T-cell (primary cell): ENCODE results near the gene NECTIN1. TPM values are rescaled to one million over a fixed set of nuclear protein-coding genes. Genes with fewer than 3 reads are reported as not detected.

Experiments
- ATAC-seq, 4 experiments: fragments of 200-7000 bp in 3 of 4; fragments of 150-1000 bp in 1 of 4; cut with Tn5 transposase; replicated peaks in 1 of 4; 1 replicate in 3 of 4; 2 replicates in 1 of 4; pipeline ENCODE4 v1.10.0; 2021; ENCODE audit warnings: moderate library complexity in 3 of 4, mild to moderate bottlenecking in 2 of 4, moderate number of reproducible peaks in 1 of 4
- CTCF ChIA-PET, 2 donors: fragments of 300-600 bp; sonication (Branson Sonifier 250); formaldehyde crosslinking; loops; one replicate each; lab custom pipeline; 2022; ENCODE audit warnings: antibody characterized with exemption in 2 of 2; lab: Charles Lee
- POLR2A ChIA-PET, 2 donors: fragments of 300-600 bp; sonication (Branson Sonifier 250); formaldehyde crosslinking; loops; one replicate each; lab custom pipeline; 2022; ENCODE audit warnings: antibody characterized with exemption in 2 of 2; lab: Charles Lee
- DNase-seq, 35 experiments: peaks; one replicate each; pipeline versions ENCODE4 v3.0.0 to v3.0.0-alpha.2; 2013 to 2023
- H3K27ac ChIP-seq: one replicate; pipeline ENCODE4 v1.5.1; 2013; ENCODE audit warnings: low read length
- H3K27me3 ChIP-seq, 2 experiments: replicated peaks in 1 of 2; 1 replicate in 1 of 2; 2 replicates in 1 of 2; pipeline versions ENCODE4 v1.6.1 to v1.7.0; 2013; ENCODE audit warnings: low read length in 1 of 2, mixed read lengths in 1 of 2; ENCODE audit not compliant: control insufficient read depth in 2 of 2, insufficient read depth in 2 of 2; ENCODE audit errors: extremely low read depth in 1 of 2
- H3K36me3 ChIP-seq, 2 donors: 1 replicate in 1 of 2; 2 replicates in 1 of 2; pipeline versions ENCODE4 v1.6.1 to v1.7.0; 2013; ENCODE audit warnings: low read length in 1 of 2; ENCODE audit not compliant: control insufficient read depth in 2 of 2, insufficient read depth in 1 of 2; ENCODE audit errors: extremely low read depth in 1 of 2
- H3K4me1 ChIP-seq, 2 experiments: 1 replicate in 1 of 2; 2 replicates in 1 of 2; pipeline versions ENCODE4 v1.6.1 to v1.7.0; 2013; ENCODE audit warnings: low read length in 2 of 2, mixed read lengths in 1 of 2; ENCODE audit not compliant: insufficient read depth in 2 of 2, control insufficient read depth in 1 of 2; ENCODE audit errors: extremely low read depth in 1 of 2
- H3K4me3 ChIP-seq, 2 donors: 1 replicate in 1 of 2; 2 replicates in 1 of 2; pipeline versions ENCODE4 v1.5.1 to v1.7.0; 2013; ENCODE audit warnings: mild to moderate bottlenecking in 2 of 2, low read length in 1 of 2, moderate library complexity in 1 of 2; ENCODE audit not compliant: control insufficient read depth in 1 of 2; ENCODE audit errors: extremely low read depth in 1 of 2
- H3K9me3 ChIP-seq: 2 replicates; pipeline ENCODE4 v1.7.0; 2013
- H3K27ac Mint-ChIP-seq, 2 donors: one replicate each; pipeline ENCODE4 v1.8.0; 2020 to 2021; ENCODE audit warnings: mild to moderate bottlenecking in 2 of 2, mixed read lengths in 2 of 2
- H3K27me3 Mint-ChIP-seq, 2 donors: one replicate each; pipeline ENCODE4 v1.8.0; 2021 to 2022; ENCODE audit warnings: mixed read lengths in 2 of 2
- H3K36me3 Mint-ChIP-seq: one replicate; pipeline ENCODE4 v1.8.0; 2021; ENCODE audit warnings: mixed read lengths
- H3K4me1 Mint-ChIP-seq, 3 donors: one replicate each; pipeline ENCODE4 v1.8.0; 2020 to 2022; ENCODE audit warnings: mixed read lengths in 3 of 3, mild to moderate bottlenecking in 1 of 3
- H3K4me3 Mint-ChIP-seq, 3 donors: one replicate each; pipeline ENCODE4 v1.8.0; 2020 to 2022; ENCODE audit warnings: mild to moderate bottlenecking in 3 of 3, mixed read lengths in 3 of 3, moderate library complexity in 3 of 3
- H3K9me3 Mint-ChIP-seq, 3 donors: one replicate each; pipeline ENCODE4 v1.8.0; 2020 to 2022; ENCODE audit warnings: mixed read lengths in 3 of 3
- WGBS: methylation state at CpG from one replicate; pipeline ENCODE4 v1.1.5; 2013; ENCODE audit warnings: missing lambda C conversion rate; ENCODE audit not compliant: insufficient coverage; 5-methylcytosine and 5-hydroxymethylcytosine counted together
- total RNA-seq, 35 experiments: library from RNA in 6 of 35; stranded (reverse) in 6 of 35; fragments of 120-200 nt in 1 of 35; gene quantifications; one replicate each; pipeline versions ENCODE4 v1.2.1 to v1.2.4 and lab custom pipeline; 2013 to 2026

NECTIN1 gene
- total RNA-seq, 5 donors from 2014 or later (not counting 1 experiment from before 2014, with no cell fraction given) = 1.8 to 3.5 (median 3.1) TPM

- Mint-ChIP-seq H3K27me3 (peaks cover 28 to 39% of the 10 kb centered on the region in 2 donors), H3K9me3 (no peaks in the 10 kb centered on the region), H3K4me3 (no peak overlapping the region), H3K4me1 (peaks cover 2 to 10% (median 7%) of the 10 kb centered on the region in 3 donors), H3K36me3 (no peaks in the 10 kb centered on the region), H3K27ac (no peak overlapping the region)
- H3K9me3 ChIP-seq = no peaks in the 10 kb centered on the region
- H3K4me3 ChIP-seq = no peak overlapping the region
- peaks cover 0 to 13% of the 10 kb centered on the region in 2 experiments for H3K4me1 ChIP-seq
- H3K27ac ChIP-seq = no peak overlapping the region
- POLR2A ChIA-PET = interaction anchor here in 1 of 2 donors (0.6 kb wide), 1 partner anchor 33 kb away, joined by 3 read pairs; no protein-coding TSS in a partner anchor
- DNase-seq = no peak
- no peak for ATAC-seq
- no peaks in the 10 kb centered on the region for H3K36me3 ChIP-seq
- CTCF ChIA-PET = interaction anchor here in 1 of 2 donors (0.9 kb wide), 1 partner anchor 9 kb away, joined by 3 read pairs; the partner anchor contains the start of gene NECTIN1
- 81% methylated on average over 8 of the region's 8 CpGs for WGBS
- H3K27me3 ChIP-seq = peaks cover 12 to 58% of the 10 kb centered on the region in 2 experiments
These were observed 8.5 kb upstream of the NECTIN1 start for GRCh38 chr11:119737366-119738058.

GRCh38 chr11:119734788-119735187 lies 5.8 kb upstream of the NECTIN1 start:
- ChIA-PET POLR2A (no interaction called here), CTCF (no interaction called here)
- no peak overlapping the region for H3K4me3 Mint-ChIP-seq
- H3K4me1 Mint-ChIP-seq = peaks cover 0 to 6% (median 5%) of the 10 kb centered on the region in 3 donors
- H3K9me3 Mint-ChIP-seq = no peaks in the 10 kb centered on the region
- H3K36me3 Mint-ChIP-seq = no peaks in the 10 kb centered on the region
- no peak for DNase-seq
- no peak overlapping the region for H3K27ac Mint-ChIP-seq
- no peak for ATAC-seq
- no peak overlapping the region for H3K4me3 ChIP-seq
- H3K9me3 ChIP-seq = no peaks in the 10 kb centered on the region
- peaks cover 1 to 5% of the 10 kb centered on the region in 2 experiments for H3K4me1 ChIP-seq
- H3K27ac ChIP-seq = no peak overlapping the region
- no CpG with 5 or more reads among the region's 2 CpGs for WGBS
- H3K36me3 ChIP-seq = no peaks in the 10 kb centered on the region
- H3K27me3 ChIP-seq = peaks cover 9 to 48% of the 10 kb centered on the region in 2 experiments
- H3K27me3 Mint-ChIP-seq = peaks cover 28 to 33% of the 10 kb centered on the region in 2 donors

GRCh38 chr11:119730789-119731386 lies 1.9 kb upstream of the NECTIN1 start:
- Histone ChIP-seq H3K36me3 (no peaks in the 10 kb centered on the region), H3K4me3 (no peak overlapping the region), H3K9me3 (no peaks in the 10 kb centered on the region), H3K4me1 (peaks cover 11 to 28% of the 10 kb centered on the region in 2 experiments), H3K27me3 (peaks cover 11 to 62% of the 10 kb centered on the region in 2 experiments), H3K27ac (no peak overlapping the region)
- no peaks in the 10 kb centered on the region for H3K36me3 Mint-ChIP-seq
- H3K27ac Mint-ChIP-seq = no peak overlapping the region
- H3K4me3 Mint-ChIP-seq = peak overlapping the region; percentile 73 to 79 (median 73)
- H3K9me3 Mint-ChIP-seq = no peaks in the 10 kb centered on the region
- H3K4me1 Mint-ChIP-seq = peaks cover 5 to 20% (median 12%) of the 10 kb centered on the region in 3 donors
- ChIA-PET POLR2A (no interaction called here), CTCF (interaction anchor here in 1 of 2 donors (0.7 kb wide), 1 partner anchor 9 kb away, joined by 3 read pairs; no protein-coding TSS in a partner anchor)
- peaks cover 21 to 28% of the 10 kb centered on the region in 2 donors for H3K27me3 Mint-ChIP-seq
- 67% methylated on average over 5 of the region's 6 CpGs for WGBS
- ATAC-seq (no peak), DNase-seq (no peak)

GRCh38 chr11:119729951-119730613 lies 1.1 kb upstream of the NECTIN1 start:
- Mint-ChIP-seq H3K4me3 (peak overlapping the region; percentile 73 to 79 (median 73)), H3K36me3 (no peaks in the 10 kb centered on the region), H3K27me3 (peaks cover 15 to 23% of the 10 kb centered on the region in 2 donors), H3K27ac (no peak overlapping the region), H3K9me3 (no peaks in the 10 kb centered on the region), H3K4me1 (peaks cover 5 to 22% (median 12%) of the 10 kb centered on the region in 3 donors)
- POLR2A ChIA-PET = no interaction called here
- H3K9me3 ChIP-seq = no peaks in the 10 kb centered on the region
- ATAC-seq (no peak), DNase-seq (peak in 1 of 35 experiments; percentile 18)
- peaks cover 11 to 28% of the 10 kb centered on the region in 2 experiments for H3K4me1 ChIP-seq
- H3K36me3 ChIP-seq = no peaks in the 10 kb centered on the region
- CTCF ChIA-PET = interaction anchor here (0.6 to 1.7 kb wide), 10 partner anchors 9 to 499 kb away, joined by 3 to 9 read pairs (median 3); no protein-coding TSS in a partner anchor
- H3K27me3 ChIP-seq = peaks cover 8 to 59% of the 10 kb centered on the region in 2 experiments
- WGBS = 23% methylated on average over 8 of the region's 21 CpGs
- no peak overlapping the region for H3K27ac ChIP-seq
- peak overlapping the region; percentile 51 to 82 for H3K4me3 ChIP-seq

GRCh38 chr11:119729581-119729927 lies 554 bp upstream of the NECTIN1 start:
- H3K4me3 ChIP-seq = peak overlapping the region; percentile 51 to 82
- ATAC-seq = peak; percentile 12 to 25 (median 18)
- no peaks in the 10 kb centered on the region for H3K9me3 Mint-ChIP-seq

More at GRCh38 chr11:119729581-119729927, 554 bp upstream of the NECTIN1 start:
- no peak overlapping the region for H3K27ac Mint-ChIP-seq
- DNase-seq = peak in 2 of 35 experiments; percentile 15 to 19
- no peaks in the 10 kb centered on the region for H3K36me3 ChIP-seq
- peaks cover 8 to 56% of the 10 kb centered on the region in 2 experiments for H3K27me3 ChIP-seq
- H3K27ac ChIP-seq = no peak overlapping the region
- H3K36me3 Mint-ChIP-seq = no peaks in the 10 kb centered on the region
- H3K4me3 Mint-ChIP-seq = peak overlapping the region; percentile 73 to 79 (median 73)
- POLR2A ChIA-PET = no interaction called here
- peaks cover 5 to 22% (median 12%) of the 10 kb centered on the region in 3 donors for H3K4me1 Mint-ChIP-seq
- peaks cover 15 to 23% of the 10 kb centered on the region in 2 donors for H3K27me3 Mint-ChIP-seq
- 0% methylated on average over 7 of the region's 21 CpGs for WGBS
- peaks cover 11 to 28% of the 10 kb centered on the region in 2 experiments for H3K4me1 ChIP-seq
- H3K9me3 ChIP-seq = no peaks in the 10 kb centered on the region
- CTCF ChIA-PET = interaction anchor here (0.6 to 1.7 kb wide), 10 partner anchors 9 to 499 kb away, joined by 3 to 9 read pairs (median 3); no protein-coding TSS in a partner anchor
